HG03196 (cell line): ENCODE measurements around the gene TTL.
"Not testable (repeated sequence)": the region's sequence is repeated elsewhere in the genome, so short reads cannot be mapped to it uniquely, and the experiment has no call there.

Source experiments
- ATAC-seq: cut with Tn5 transposase; IDR thresholded peaks from one replicate; pipeline ENCODE4 v1.9.1; 2021; ENCODE audit not compliant: unreplicated experiment

Gene TTL

GRCh38 chr2:112474844-112475486, 7.0 kb upstream of the TTL start:
- ATAC-seq, result no peak

GRCh38 chr2:112476434-112476833, 5.5 kb upstream of the TTL start:
- ATAC-seq, result no peak

GRCh38 chr2:112480530-112481049, 1.4 kb upstream of the TTL start:
- no peak for ATAC-seq

GRCh38 chr2:112481050-112481527, 867 bp upstream of the TTL start:
- peak; percentile 49 for ATAC-seq

- peak; percentile 16 for ATAC-seq
Measured at GRCh38 chr2:112482309-112483041, 519 bp downstream of the TTL start.

- ATAC-seq, result no peak
Measured at GRCh38 chr2:112483042-112483473, 1.1 kb downstream of the TTL start.

- no peak for ATAC-seq
Measured at GRCh38 chr2:112483831-112484230, 1.9 kb downstream of the TTL start.

- no peak for ATAC-seq
Measured at GRCh38 chr2:112485849-112486248, 3.9 kb downstream of the TTL start.

- no peak for ATAC-seq
Measured at GRCh38 chr2:112486895-112487294, 4.9 kb downstream of the TTL start.

- ATAC-seq, result no peak
Measured at GRCh38 chr2:112487444-112487961, 5.5 kb downstream of the TTL start.

GRCh38 chr2:112488201-112488600, 6.2 kb downstream of the TTL start:
- ATAC-seq, result no peak

- ATAC-seq, result no peak
Measured at GRCh38 chr2:112491946-112492345, 10.0 kb downstream of the TTL start.

- ATAC-seq, result no peak
Measured at GRCh38 chr2:112493048-112493447, 11.1 kb downstream of the TTL start.

GRCh38 chr2:112493858-112494648, 12.1 kb downstream of the TTL start:
- no peak for ATAC-seq

- ATAC-seq, result no peak
Measured at GRCh38 chr2:112494828-112495227, 12.9 kb downstream of the TTL start.

- ATAC-seq, result not testable (repeated sequence)
Measured at GRCh38 chr2:112495878-112496277, 13.9 kb downstream of the TTL start.

- not testable (repeated sequence) for ATAC-seq
Measured at GRCh38 chr2:112500850-112501484, 19.0 kb downstream of the TTL start.

- ATAC-seq, result not testable (repeated sequence)
Measured at GRCh38 chr2:112509239-112509998, 27.5 kb downstream of the TTL start.

GRCh38 chr2:112516801-112517200, 34.8 kb downstream of the TTL start:
- ATAC-seq, result no peak

- no peak for ATAC-seq
Measured at GRCh38 chr2:112518807-112519206, 36.9 kb downstream of the TTL start.
